ENCODE results near the gene TENM4. TPM values are rescaled to one million over a fixed set of nuclear protein-coding genes. Genes with fewer than 3 reads are reported as not detected.

The TENM4 gene
- total and polyA plus RNA-seq, 2 of the 8 experiments (the other 6 are each of a cell fraction or from before 2014, with no cell fraction given): 3.5 to 7.2 TPM

DNA sequence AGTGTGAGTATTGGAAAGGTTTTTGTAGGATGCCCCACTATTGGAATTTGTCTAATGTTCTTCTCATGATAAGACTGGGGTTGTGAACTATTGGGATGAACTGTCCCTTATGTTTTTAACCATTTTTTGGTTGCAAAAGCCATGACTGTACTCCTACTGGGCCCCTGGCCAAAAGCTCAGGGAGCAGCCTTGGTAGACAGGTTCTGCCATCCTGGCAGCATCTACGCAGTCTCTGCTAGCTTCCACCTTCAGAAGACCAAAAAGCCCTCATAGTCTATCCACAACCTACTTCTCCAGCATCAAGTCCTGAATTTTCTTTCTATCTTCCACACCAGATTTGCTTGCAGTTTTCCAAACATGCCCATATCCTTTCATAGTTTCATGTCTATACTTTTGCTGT, 211.8 kb downstream of the TENM4 start:
- CTCF ChIA-PET (ENCODE audit: partially characterized antibody): no interaction called here
- POLR2A ChIA-PET (ENCODE audit: partially characterized antibody): no interaction called here
- FAIRE-seq: no peak
- TF ChIP-seq, protein P1, sequence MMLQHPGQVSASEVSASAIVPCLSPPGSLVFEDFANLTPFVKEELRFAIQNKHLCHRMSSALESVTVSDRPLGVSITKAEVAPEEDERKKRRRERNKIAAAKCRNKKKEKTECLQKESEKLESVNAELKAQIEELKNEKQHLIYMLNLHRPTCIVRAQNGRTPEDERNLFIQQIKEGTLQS (IDR thresholded peaks at IDR 0.05; ENCODE audit: insufficient read depth, low read depth, low read length): no peak
- no peak for TF ChIP-seq HDAC6 (IDR thresholded peaks at IDR 0.05; ENCODE audit: low read depth, low read length)
- TF ChIP-seq BACH1 (IDR thresholded peaks at IDR 0.05; ENCODE audit: low read length): no peak
- TF ChIP-seq, protein P2, sequence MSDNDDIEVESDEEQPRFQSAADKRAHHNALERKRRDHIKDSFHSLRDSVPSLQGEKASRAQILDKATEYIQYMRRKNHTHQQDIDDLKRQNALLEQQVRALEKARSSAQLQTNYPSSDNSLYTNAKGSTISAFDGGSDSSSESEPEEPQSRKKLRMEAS (IDR thresholded peaks at IDR 0.05): no peak
- TF ChIP-seq SP2 (IDR thresholded peaks at IDR 0.05; ENCODE audit: low read length): no peak
- no peak for TF ChIP-seq POLR2A (IDR thresholded peaks at IDR 0.05; ENCODE audit: control extremely low read depth in 1 of 2, low read depth in 2 of 2, low read length in 2 of 2)
- TF ChIP-seq SIX5 (IDR thresholded peaks at IDR 0.05; ENCODE audit: low read depth, low read length): no peak
- no peak for TF ChIP-seq SAP30 (IDR thresholded peaks at IDR 0.05; ENCODE audit: insufficient read depth, insufficient replicate concordance, low read length)

More for the DNA sequence above, 211.8 kb downstream of the TENM4 start:
- H4K91ac ChIP-seq (replicated peaks; ENCODE audit: insufficient read length, low read length): no peak overlapping the region
- DNase-seq (ENCODE audit: low read depth in 1 of 2, low spot score in 2 of 2): no peak
- no peak overlapping the region for H3K56ac ChIP-seq (replicated peaks; ENCODE audit: insufficient read length, low read depth, low read length)
- H3K14ac ChIP-seq (ENCODE audit: insufficient read length): no peak overlapping the region
- no peaks in the 10 kb centered on the region for H3K23me2 ChIP-seq (ENCODE audit: low read depth, low read length)
- H2AFZ ChIP-seq (ENCODE audit: low read length): no peak overlapping the region
- H3K36me3 ChIP-seq (ENCODE audit: control insufficient read depth in 2 of 4, insufficient read depth in 4 of 4, low read length in 3 of 4): no peaks in the 10 kb centered on the region
- H3K4me1 ChIP-seq (replicated peaks in 1 of 4; ENCODE audit: control insufficient read depth in 3 of 4, insufficient read depth in 4 of 4, low read length in 3 of 4): peaks cover 0 to 8% (median under 1%) of the 10 kb centered on the region in 4 experiments; a peak in 3 of 7 replicates
- H3K4me3 ChIP-seq (ENCODE audit: extremely low read depth in 1 of 4, insufficient read depth in 2 of 4, low read depth in 3 of 4, low read length in 4 of 4): no peak overlapping the region
- H3K18ac ChIP-seq (ENCODE audit: extremely low read depth, low read length): no peak overlapping the region
- 75% methylated on average over 1 of the region's 1 CpG; no CpG with 5 or more reads in 1 of the 2 experiments for WGBS, 2 experiments (ENCODE audit: extremely low coverage in 1 of 2, insufficient coverage in 1 of 2, insufficient read length in 1 of 2, insufficient replicate concordance in 2 of 2, low coverage in 1 of 2, low lambda C conversion rate in 2 of 2, missing lambda C conversion rate in 1 of 2)
- H3K4me2 ChIP-seq (ENCODE audit: insufficient read depth in 1 of 2, low read depth in 2 of 2, low read length in 2 of 2): no peak overlapping the region
- H2BK20ac ChIP-seq (ENCODE audit: low read length): no peak overlapping the region
- H2BK120ac ChIP-seq (replicated peaks; ENCODE audit: low read depth, low read length): no peak overlapping the region
- no peak overlapping the region for H3K4ac ChIP-seq (replicated peaks; ENCODE audit: insufficient read length, low read depth, low read length)
- no peaks in the 10 kb centered on the region for H4K20me1 ChIP-seq (replicated peaks in 1 of 2; ENCODE audit: control insufficient read depth in 1 of 2, insufficient read depth in 2 of 2, low read length in 2 of 2)
- no peak overlapping the region for H3K27ac ChIP-seq (ENCODE audit: low read depth, low read length)
- H4K8ac ChIP-seq (ENCODE audit: extremely low read depth, insufficient read depth, low read length): no peak overlapping the region
- no peak overlapping the region for H2AK5ac ChIP-seq (ENCODE audit: low read depth, low read length)
- no peak overlapping the region for H2BK5ac ChIP-seq (ENCODE audit: low read depth, low read length)
- no peak overlapping the region for H3K23ac ChIP-seq (ENCODE audit: insufficient read length)
- H2BK15ac ChIP-seq (ENCODE audit: low read length): no peak overlapping the region
- peaks cover 0 to 1% (median 0%) of the 10 kb centered on the region in 4 experiments; a peak in 1 of 7 replicates for H3K27me3 ChIP-seq (replicated peaks in 1 of 4; ENCODE audit: control insufficient read depth in 3 of 4, extremely low read depth in 1 of 4, insufficient read depth in 3 of 4, low read length in 3 of 4)
- no peak overlapping the region for H4K5ac ChIP-seq (ENCODE audit: insufficient read length, low read depth, low read length)
- no peak overlapping the region for H2BK12ac ChIP-seq (ENCODE audit: low read depth, low read length)
- H3K9ac ChIP-seq (replicated peaks in 1 of 4; ENCODE audit: extremely low read depth in 1 of 4, low read depth in 3 of 4, low read length in 3 of 4): no peak overlapping the region
- no peaks in the 10 kb centered on the region for H3K79me1 ChIP-seq (ENCODE audit: low read depth, low read length)
- no peaks in the 10 kb centered on the region for H3K9me3 ChIP-seq (ENCODE audit: insufficient read depth in 2 of 2, low read depth in 1 of 2, low read length in 1 of 2)
- no peaks in the 10 kb centered on the region for H3K79me2 ChIP-seq (ENCODE audit: control insufficient read depth in 1 of 2, insufficient read depth in 2 of 2, low read length in 2 of 2)
